WTC11 (cell line): ENCODE data around the gene HACE1. TPM values are rescaled to one million over a fixed set of nuclear protein-coding genes. Genes with fewer than 3 reads are reported as not detected.

ENCODE experiments used
- ATAC-seq: fragments of 200-7000 bp; cut with Tn5 transposase; 2 replicates; pipeline ENCODE4 v1.10.0; 2021; ENCODE audit warnings: mild to moderate bottlenecking, moderate library complexity
- CTCF ChIA-PET: fragments of 300-600 bp; sonication (Branson Sonifier 250); formaldehyde crosslinking; loops from one replicate; lab custom pipeline; 2021; ENCODE audit warnings: antibody characterized with exemption; lab: Charles Lee
- POLR2A ChIA-PET: fragments of 350-600 bp; sonication (Branson Sonifier 250); formaldehyde crosslinking; loops from one replicate; lab custom pipeline; 2021; ENCODE audit warnings: antibody characterized with exemption; lab: Charles Lee
- DNase-seq: peaks from one replicate; pipeline ENCODE4 v3.0.0; 2021; ENCODE audit warnings: low spot score
- H3K27ac Mint-ChIP-seq: 2 replicates; pipeline ENCODE4 v1.8.0; 2021; ENCODE audit warnings: mixed read lengths
- H3K27me3 Mint-ChIP-seq: 2 replicates; pipeline ENCODE4 v1.8.0; 2021; ENCODE audit warnings: low read depth, mild to moderate bottlenecking, moderate library complexity, mixed read lengths
- H3K36me3 Mint-ChIP-seq: 2 replicates; pipeline ENCODE4 v1.8.0; 2021; ENCODE audit warnings: mixed read lengths
- H3K4me1 Mint-ChIP-seq: 2 replicates; pipeline ENCODE4 v1.8.0; 2022; ENCODE audit warnings: mixed read lengths
- H3K4me3 Mint-ChIP-seq: 2 replicates; pipeline ENCODE4 v1.8.0; 2021; ENCODE audit warnings: mild to moderate bottlenecking, moderate library complexity, mixed read lengths
- H3K9me3 Mint-ChIP-seq: 2 replicates; pipeline ENCODE4 v1.8.0; 2021; ENCODE audit warnings: mixed read lengths
- ATF1 ChIP-seq: sonication (generic); formaldehyde crosslinking; IDR thresholded peaks from 2 replicates; pipeline ENCODE4 v1.8.1; 2023; ENCODE audit warnings: mild to moderate bottlenecking, moderate library complexity, missing genetic modification reagents
- E2F1 ChIP-seq: sonication (generic); formaldehyde crosslinking; IDR thresholded peaks from 2 replicates; pipeline ENCODE4 v1.8.0; 2022; ENCODE audit warnings: mild to moderate bottlenecking, missing genetic modification reagents
- ESRRA ChIP-seq: sonication (generic); formaldehyde crosslinking; IDR thresholded peaks from 2 replicates; pipeline ENCODE4 v1.8.1; 2022; ENCODE audit warnings: mild to moderate bottlenecking, missing genetic modification reagents, borderline replicate concordance
- FOXP1 ChIP-seq: sonication (generic); formaldehyde crosslinking; IDR thresholded peaks from 2 replicates; pipeline ENCODE4 v1.8.0; 2022; ENCODE audit warnings: missing genetic modification reagents, mild to moderate bottlenecking, moderate library complexity, borderline replicate concordance
- GABPB1 ChIP-seq: sonication (generic); formaldehyde crosslinking; IDR thresholded peaks from 2 replicates; pipeline ENCODE4 v1.8.1; 2023; ENCODE audit warnings: mild to moderate bottlenecking, missing genetic modification reagents
- GRHL2 ChIP-seq: fragments of 250-450 bp; sonication (Bioruptor Pico); IDR thresholded peaks from 2 replicates; pipeline ENCODE4 v1.8.0; 2022; ENCODE audit warnings: mild to moderate bottlenecking, moderate library complexity; ENCODE audit not compliant: insufficient replicate concordance, severe bottlenecking
- GTF2I ChIP-seq: fragments of 250-450 bp; sonication (Bioruptor Pico); conservative IDR thresholded peaks from 2 replicates; pipeline ENCODE4 v1.4.0; 2021; ENCODE audit warnings: mild to moderate bottlenecking
- HMGA2 ChIP-seq: fragments of 250-450 bp; sonication (Bioruptor Pico); IDR thresholded peaks from 2 replicates; pipeline ENCODE4 v1.4.0; 2021; ENCODE audit warnings: mild to moderate bottlenecking, moderate library complexity
- IRF1 ChIP-seq: sonication (generic); formaldehyde crosslinking; IDR thresholded peaks from 2 replicates; pipeline ENCODE4 v1.8.0; 2023; ENCODE audit warnings: missing genetic modification reagents
- IRF2 ChIP-seq: sonication (generic); formaldehyde crosslinking; IDR thresholded peaks from 2 replicates; pipeline ENCODE4 v1.8.0; 2022; ENCODE audit warnings: low read depth, missing genetic modification reagents, borderline replicate concordance
- JAZF1 ChIP-seq: fragments of 250-450 bp; sonication (Bioruptor Pico); IDR thresholded peaks from 2 replicates; pipeline ENCODE4 v1.9.0; 2021; ENCODE audit warnings: moderate library complexity, mild to moderate bottlenecking, inconsistent platforms
- KAT7 ChIP-seq: sonication (generic); formaldehyde crosslinking; IDR thresholded peaks from 2 replicates; pipeline ENCODE4 v1.8.1; 2023; ENCODE audit warnings: missing genetic modification reagents, mild to moderate bottlenecking, borderline replicate concordance
- MLX ChIP-seq: sonication (generic); formaldehyde crosslinking; IDR thresholded peaks from 2 replicates; pipeline ENCODE4 v1.8.1; 2023; ENCODE audit warnings: mild to moderate bottlenecking, missing genetic modification reagents, moderate library complexity
- NFYB ChIP-seq: sonication (generic); formaldehyde crosslinking; conservative IDR thresholded peaks from 2 replicates; pipeline ENCODE4 v1.8.0; 2022; ENCODE audit warnings: low read depth, missing genetic modification reagents
- NR3C1 ChIP-seq: sonication (generic); formaldehyde crosslinking; conservative IDR thresholded peaks from 2 replicates; pipeline ENCODE4 v1.8.1; 2023; ENCODE audit warnings: low read depth, mild to moderate bottlenecking, missing genetic modification reagents
- PRRX2 ChIP-seq: fragments of 250-450 bp; sonication (Bioruptor Pico); IDR thresholded peaks from 2 replicates; pipeline ENCODE4 v1.8.0; 2021; ENCODE audit warnings: mild to moderate bottlenecking
- SP1 ChIP-seq: sonication (generic); formaldehyde crosslinking; conservative IDR thresholded peaks from 2 replicates; pipeline ENCODE4 v1.8.1; 2022; ENCODE audit warnings: missing genetic modification reagents
- TEAD1 ChIP-seq: sonication (generic); formaldehyde crosslinking; IDR thresholded peaks from 2 replicates; pipeline ENCODE4 v1.8.0; 2022; ENCODE audit warnings: mild to moderate bottlenecking, missing genetic modification reagents
- USF2 ChIP-seq: sonication (generic); formaldehyde crosslinking; IDR thresholded peaks from 2 replicates; pipeline ENCODE4 v1.8.1; 2023; ENCODE audit warnings: mild to moderate bottlenecking, missing genetic modification reagents, moderate library complexity
- ZBTB21 ChIP-seq: sonication (generic); formaldehyde crosslinking; IDR thresholded peaks from 2 replicates; pipeline ENCODE4 v1.8.1; 2023; ENCODE audit warnings: mild to moderate bottlenecking, missing genetic modification reagents, borderline replicate concordance
- ZNF219 ChIP-seq: sonication (generic); formaldehyde crosslinking; IDR thresholded peaks from 2 replicates; pipeline ENCODE4 v1.8.0; 2023; ENCODE audit warnings: missing genetic modification reagents, mild to moderate bottlenecking, borderline replicate concordance
- ZNF232 ChIP-seq: sonication (generic); formaldehyde crosslinking; IDR thresholded peaks from 2 replicates; pipeline ENCODE4 v1.8.0; 2022; ENCODE audit warnings: mild to moderate bottlenecking, missing genetic modification reagents
- ZNF317 ChIP-seq: sonication (generic); formaldehyde crosslinking; IDR thresholded peaks from 2 replicates; pipeline ENCODE4 v1.8.1; 2023; ENCODE audit warnings: low read depth, mild to moderate bottlenecking, moderate library complexity, missing genetic modification reagents, borderline replicate concordance
- ZNF396 ChIP-seq: fragments of 250-450 bp; sonication (Bioruptor Pico); IDR thresholded peaks from 2 replicates; pipeline ENCODE4 v1.8.0; 2021; ENCODE audit warnings: mild to moderate bottlenecking, moderate library complexity, borderline replicate concordance
- ZNF512 ChIP-seq: sonication (generic); formaldehyde crosslinking; IDR thresholded peaks from 2 replicates; pipeline ENCODE4 v1.8.1; 2022; ENCODE audit warnings: missing genetic modification reagents, borderline replicate concordance
- total RNA-seq: library from RNA; stranded (reverse); gene quantifications from 3 replicates; pipeline ENCODE4 v1.2.3, GENCODE V29; 2021

The HACE1 gene
- total RNA-seq, 1 experiment from 2014 or later = 18.1 TPM

- ATAC-seq (no peak), DNase-seq (no peak)
- no peak for TF ChIP-seq ESRRA (CRISPR knock-in tag)
- no peak for TF ChIP-seq GRHL2 (CRISPR knock-in tag)
- TF ChIP-seq ZNF219 (CRISPR knock-in tag) = no peak
- no peak for TF ChIP-seq ZNF512 (CRISPR knock-in tag)
- H3K4me3 Mint-ChIP-seq = no peak overlapping the region
- H3K36me3 Mint-ChIP-seq = no peaks in the 10 kb centered on the region
- no peaks in the 10 kb centered on the region for H3K9me3 Mint-ChIP-seq
- peaks cover 20% of the 10 kb centered on the region for H3K4me1 Mint-ChIP-seq
- no peak overlapping the region for H3K27ac Mint-ChIP-seq
- H3K27me3 Mint-ChIP-seq = peaks cover 5% of the 10 kb centered on the region; the same call in 1 of the 2 replicates
- POLR2A ChIA-PET = no interaction called here
- CTCF ChIA-PET = no interaction called here
These were observed 2.7 kb upstream of the HACE1 start for GRCh38 chr6:104862456-104862855.

GRCh38 chr6:104860221-104860620 is 502 bp upstream of the HACE1 start:
- H3K36me3 Mint-ChIP-seq = no peaks in the 10 kb centered on the region
- peak overlapping the region; percentile 36; the same call in 1 of the 2 replicates for H3K27ac Mint-ChIP-seq
- TF ChIP-seq JAZF1 (CRISPR knock-in tag) = no peak
- TF ChIP-seq NR3C1 = no peak
- TF ChIP-seq MLX (CRISPR knock-in tag) = no peak
- no peak for TF ChIP-seq IRF2 (CRISPR knock-in tag)
- no peak for TF ChIP-seq HMGA2 (CRISPR knock-in tag)
- no peak for TF ChIP-seq IRF1 (CRISPR knock-in tag)
- TF ChIP-seq E2F1 = no peak
- ChIA-PET POLR2A (interaction anchor here (0.8 to 2.3 kb wide), 3 partner anchors 9 to 96 kb away, joined by 3 to 9 read pairs (median 5); partner anchors contain the start of gene LIN28B), CTCF (interaction anchor here (0.9 to 2.0 kb wide), 7 partner anchors 14 to 543 kb away, joined by 3 to 10 read pairs (median 4); partner anchors contain the start of gene PREP)
- no peak for DNase-seq
- no peaks in the 10 kb centered on the region for H3K9me3 Mint-ChIP-seq
- no peak for ATAC-seq
- peak overlapping the region; percentile 97 for H3K4me3 Mint-ChIP-seq
- peaks cover 5% of the 10 kb centered on the region; the same call in 1 of the 2 replicates for H3K27me3 Mint-ChIP-seq
- H3K4me1 Mint-ChIP-seq = peaks cover 20% of the 10 kb centered on the region

- H3K4me3 Mint-ChIP-seq = peak overlapping the region; percentile 97
- H3K36me3 Mint-ChIP-seq = no peaks in the 10 kb centered on the region
- no peak overlapping the region for H3K27ac Mint-ChIP-seq
- peaks cover 5% of the 10 kb centered on the region; the same call in 1 of the 2 replicates for H3K27me3 Mint-ChIP-seq
- ATAC-seq (no peak), DNase-seq (no peak)
- no peaks in the 10 kb centered on the region for H3K9me3 Mint-ChIP-seq
- H3K4me1 Mint-ChIP-seq = peaks cover 20% of the 10 kb centered on the region
- CTCF ChIA-PET = interaction anchor here (0.6 to 2.0 kb wide), 4 partner anchors 9 to 219 kb away, joined by 3 to 10 read pairs (median 4); no protein-coding TSS in a partner anchor
- no peak for TF ChIP-seq KAT7
- TF ChIP-seq PRRX2 (CRISPR knock-in tag) = no peak
- no peak for TF ChIP-seq NFYB (CRISPR knock-in tag)
- TF ChIP-seq GABPB1 (CRISPR knock-in tag) = no peak
- no peak for TF ChIP-seq FOXP1 (CRISPR knock-in tag)
- TF ChIP-seq ZNF396 (CRISPR knock-in tag) = no peak
- no peak for TF ChIP-seq ATF1 (CRISPR knock-in tag)
- no peak for TF ChIP-seq SP1 (CRISPR knock-in tag)
- no peak for TF ChIP-seq ZNF232 (CRISPR knock-in tag)
- no peak for TF ChIP-seq TEAD1 (CRISPR knock-in tag)
- TF ChIP-seq ZNF317 (CRISPR knock-in tag) = no peak
- no peak for TF ChIP-seq ZBTB21 (CRISPR knock-in tag)
- no peak for TF ChIP-seq GTF2I (CRISPR knock-in tag)
- TF ChIP-seq USF2 (CRISPR knock-in tag) = no peak
- POLR2A ChIA-PET = interaction anchor here (1.2 to 2.3 kb wide), 2 partner anchors 82 to 98 kb away, joined by 3 to 9 read pairs; partner anchors contain the start of gene LIN28B
These were observed 1.1 kb downstream of the HACE1 start for GRCh38 chr6:104858642-104859041.
